C1 segment of cervical spinal cord (tissue), 14 donors: ENCODE measurements around the gene AAGAB.
"Not testable (repeated sequence)": the region's sequence is repeated elsewhere in the genome, so short reads cannot be mapped to it uniquely, and the experiment has no call there.

Source experiments
- DNase-seq, 14 donors: peaks; one replicate each; lab custom pipeline; 2025; lab: John Stamatoyannopoulos, UW

AAGAB gene

GRCh38 chr15:67173005-67173404 lies 81.5 kb downstream of the AAGAB start:
- no peak for DNase-seq

- DNase-seq = peak in 1 of 14 donors; percentile 26
Measured at GRCh38 chr15:67172172-67172571, 82.3 kb downstream of the AAGAB start.

GRCh38 chr15:67171471-67171870 lies 83.0 kb downstream of the AAGAB start:
- no peak for DNase-seq

- DNase-seq = no peak
Measured at GRCh38 chr15:67170143-67170925, 84.1 kb downstream of the AAGAB start.

- DNase-seq = no peak
Measured at GRCh38 chr15:67168694-67169093, 85.8 kb downstream of the AAGAB start.

GRCh38 chr15:67167091-67167490 lies 87.4 kb downstream of the AAGAB start:
- no peak for DNase-seq

- no peak for DNase-seq
Measured at GRCh38 chr15:67166280-67167009, 88.0 kb downstream of the AAGAB start.

- peak in 2 of 14 donors; percentile 8 to 71 for DNase-seq
Measured at GRCh38 chr15:67165254-67166253, 88.9 kb downstream of the AAGAB start.

GRCh38 chr15:67164811-67165253 lies 89.6 kb downstream of the AAGAB start:
- no peak for DNase-seq

GRCh38 chr15:67164401-67164791 lies 90.1 kb downstream of the AAGAB start:
- no peak for DNase-seq

- DNase-seq = no peak
Measured at GRCh38 chr15:67163180-67163579, 91.3 kb downstream of the AAGAB start.

- DNase-seq = no peak
Measured at GRCh38 chr15:67161881-67162280, 92.6 kb downstream of the AAGAB start.

- DNase-seq = no peak
Measured at GRCh38 chr15:67161412-67161811, 93.0 kb downstream of the AAGAB start.

GRCh38 chr15:67158367-67158766 lies 96.1 kb downstream of the AAGAB start:
- DNase-seq = no peak

GRCh38 chr15:67157521-67158252 lies 96.8 kb downstream of the AAGAB start:
- no peak for DNase-seq

GRCh38 chr15:67156834-67157233 lies 97.6 kb downstream of the AAGAB start:
- no peak for DNase-seq

GRCh38 chr15:67156426-67156825 lies 98.0 kb downstream of the AAGAB start:
- DNase-seq = no peak

GRCh38 chr15:67154249-67154648 lies 100.2 kb downstream of the AAGAB start:
- DNase-seq = no peak

GRCh38 chr15:67153044-67153443 lies 101.4 kb downstream of the AAGAB start:
- DNase-seq = not testable (repeated sequence)

GRCh38 chr15:67152429-67152828 lies 102.0 kb downstream of the AAGAB start:
- no peak for DNase-seq
